ENCODE measurements around the gene C14orf39. TPM values are rescaled to one million over a fixed set of nuclear protein-coding genes. Genes with fewer than 3 reads are reported as not detected.

Gene C14orf39
- total and polyA plus RNA-seq, 2 of the 8 experiments (the other 6 are each of a cell fraction or from before 2014, with no cell fraction given), result 0.18 to 1.2 TPM

DNA sequence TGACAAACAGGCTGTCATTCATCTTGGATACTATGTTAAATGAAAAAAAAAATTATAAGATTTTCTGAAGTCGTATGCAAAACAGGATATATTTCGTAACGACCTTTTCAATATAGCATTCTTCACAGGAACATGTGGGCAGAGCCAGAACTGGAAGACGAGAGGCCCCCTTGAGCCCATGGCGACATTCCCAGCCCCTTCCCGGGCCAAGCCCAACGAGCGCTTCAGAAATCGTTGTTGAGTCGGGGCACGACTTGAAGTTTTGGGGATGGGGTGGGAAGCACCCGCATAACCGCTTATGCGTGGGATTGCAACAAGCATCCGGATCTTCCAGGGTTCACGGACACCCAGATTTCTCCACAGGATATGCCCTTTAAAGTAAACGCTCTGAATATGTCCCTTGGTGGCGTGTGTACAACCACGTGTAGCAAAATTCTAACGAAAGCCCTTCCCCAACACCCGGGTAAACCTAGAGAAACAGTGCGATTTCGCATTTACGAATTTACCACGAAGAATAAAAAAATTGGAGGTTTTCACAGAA lies 736 bp downstream of the C14orf39 start:
- H4K91ac ChIP-seq (replicated peaks; ENCODE audit: insufficient read length, low read length), result no peak overlapping the region
- no peak overlapping the region for H2BK120ac ChIP-seq (replicated peaks; ENCODE audit: low read depth, low read length)
- WGBS, 2 experiments (ENCODE audit: extremely low coverage in 1 of 2, insufficient coverage in 1 of 2, insufficient read length in 1 of 2, insufficient replicate concordance in 2 of 2, low coverage in 1 of 2, low lambda C conversion rate in 2 of 2, missing lambda C conversion rate in 1 of 2), result 9% methylated on average over 25 of the region's 25 CpGs; no CpG with 5 or more reads in 1 of the 2 experiments
- H4K8ac ChIP-seq (ENCODE audit: extremely low read depth, insufficient read depth, low read length), result peak overlapping the region; percentile 84; the same call in 1 of the 2 replicates
- no peaks in the 10 kb centered on the region for H3K4me1 ChIP-seq (replicated peaks in 1 of 4; ENCODE audit: control insufficient read depth in 3 of 4, insufficient read depth in 4 of 4, low read length in 3 of 4)
- no peak overlapping the region for H3K27ac ChIP-seq (ENCODE audit: low read depth, low read length)
- H3K4me3 ChIP-seq (ENCODE audit: extremely low read depth in 1 of 4, insufficient read depth in 2 of 4, low read depth in 3 of 4, low read length in 4 of 4), result peak overlapping the region; percentile 47 to 66 (median 59)
- H4K20me1 ChIP-seq (replicated peaks in 1 of 2; ENCODE audit: control insufficient read depth in 1 of 2, insufficient read depth in 2 of 2, low read length in 2 of 2), result no peaks in the 10 kb centered on the region
- peaks cover 3% of the 10 kb centered on the region for H3K23me2 ChIP-seq (ENCODE audit: low read depth, low read length)
- no peaks in the 10 kb centered on the region for H3K79me2 ChIP-seq (ENCODE audit: control insufficient read depth in 1 of 2, insufficient read depth in 2 of 2, low read length in 2 of 2)
- H3K4ac ChIP-seq (replicated peaks; ENCODE audit: insufficient read length, low read depth, low read length), result no peak overlapping the region
- H2BK5ac ChIP-seq (ENCODE audit: low read depth, low read length), result no peak overlapping the region
- H3K27me3 ChIP-seq (replicated peaks in 1 of 4; ENCODE audit: control insufficient read depth in 3 of 4, extremely low read depth in 1 of 4, insufficient read depth in 3 of 4, low read length in 3 of 4), result peaks cover 0 to 29% (median 16%) of the 10 kb centered on the region in 4 experiments; a peak in 6 of 7 replicates
- peak overlapping the region; percentile 93 for H2AFZ ChIP-seq (ENCODE audit: low read length)
- DNase-seq (ENCODE audit: low read depth in 1 of 2, low spot score in 2 of 2), result no peak
- H3K79me1 ChIP-seq (ENCODE audit: low read depth, low read length), result no peaks in the 10 kb centered on the region
- H3K9me3 ChIP-seq (ENCODE audit: insufficient read depth in 2 of 2, low read depth in 1 of 2, low read length in 1 of 2), result no peaks in the 10 kb centered on the region
- peak overlapping the region; percentile 68 to 86 for H3K4me2 ChIP-seq (ENCODE audit: insufficient read depth in 1 of 2, low read depth in 2 of 2, low read length in 2 of 2)
- FAIRE-seq, result no peak
- no peak overlapping the region for H4K5ac ChIP-seq (ENCODE audit: insufficient read length, low read depth, low read length)
- H3K23ac ChIP-seq (ENCODE audit: insufficient read length), result no peak overlapping the region
- no peak overlapping the region for H2AK5ac ChIP-seq (ENCODE audit: low read depth, low read length)
- no peaks in the 10 kb centered on the region for H3K36me3 ChIP-seq (ENCODE audit: control insufficient read depth in 2 of 4, insufficient read depth in 4 of 4, low read length in 3 of 4)
- no peak overlapping the region for H2BK12ac ChIP-seq (ENCODE audit: low read depth, low read length)
- ChIA-PET POLR2A (ENCODE audit: partially characterized antibody) (no interaction called here), CTCF (ENCODE audit: partially characterized antibody) (interaction anchor here (0.7 kb wide), 1 partner anchor 11 kb away, joined by 3 read pairs; no protein-coding TSS in a partner anchor)
- peak overlapping the region; percentile 84 for H3K18ac ChIP-seq (ENCODE audit: extremely low read depth, low read length)
- no peak overlapping the region for H3K14ac ChIP-seq (ENCODE audit: insufficient read length)
- H2BK20ac ChIP-seq (ENCODE audit: low read length), result no peak overlapping the region
- TF ChIP-seq FOSL1 (IDR thresholded peaks at IDR 0.05; ENCODE audit: insufficient read depth, low read depth, low read length) (no peak), RNF2 (IDR thresholded peaks at IDR 0.05; ENCODE audit: borderline replicate concordance, low read depth, low read length, missing control alignments, poor library complexity, severe bottlenecking) (peak; percentile 21), POLR2A (IDR thresholded peaks at IDR 0.05; ENCODE audit: control extremely low read depth in 1 of 2, low read depth in 2 of 2, low read length in 2 of 2) (peak in 1 of 2 experiments; percentile 32; a peak in 1 of 3 replicates), TAF1 (IDR thresholded peaks at IDR 0.05; ENCODE audit: low read depth, low read length) (0 out of 2 replicates have a peak, but pooled peaks have one; percentile 2), SUZ12 (IDR thresholded peaks at IDR 0.05; ENCODE audit: low read length) (no peak; the same call in 1 of the 2 replicates), YY1 (IDR thresholded peaks at IDR 0.05; ENCODE audit: low read depth, low read length) (0 out of 2 replicates have a peak, but pooled peaks have one; percentile 8), BCL11A (IDR thresholded peaks at IDR 0.05; ENCODE audit: low read depth in 2 of 2, low read length in 2 of 2) (no peak)
- TF ChIP-seq, protein P1, sequence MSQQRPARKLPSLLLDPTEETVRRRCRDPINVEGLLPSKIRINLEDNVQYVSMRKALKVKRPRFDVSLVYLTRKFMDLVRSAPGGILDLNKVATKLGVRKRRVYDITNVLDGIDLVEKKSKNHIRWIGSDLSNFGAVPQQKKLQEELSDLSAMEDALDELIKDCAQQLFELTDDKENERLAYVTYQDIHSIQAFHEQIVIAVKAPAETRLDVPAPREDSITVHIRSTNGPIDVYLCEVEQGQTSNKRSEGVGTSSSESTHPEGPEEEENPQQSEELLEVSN (IDR thresholded peaks at IDR 0.05), result 0 out of 2 replicates have a peak, but pooled peaks have one; percentile 16
- H2BK15ac ChIP-seq (ENCODE audit: low read length), result no peak overlapping the region; the same call in 1 of the 2 replicates
- H3K9ac ChIP-seq (replicated peaks in 1 of 4; ENCODE audit: extremely low read depth in 1 of 4, low read depth in 3 of 4, low read length in 3 of 4), result peak overlapping the region in 3 of 4 experiments; percentile 39 to 73 (median 50); a peak in 4 of 7 replicates
- no peak overlapping the region for H3K56ac ChIP-seq (replicated peaks; ENCODE audit: insufficient read length, low read depth, low read length)

Data from H1 (cell line).